HCT116 (cell line): ENCODE data around the gene PZP. TPM values are rescaled to one million over a fixed set of nuclear protein-coding genes. Genes with fewer than 3 reads are reported as not detected.

ENCODE experiments used
- ATAC-seq: fragments of 200-7000 bp; cut with Tn5 transposase; 2 replicates; pipeline ENCODE4 v1.9.1; 2020; ENCODE audit warnings: mild to moderate bottlenecking, moderate library complexity
- BruUV-seq: library from RNA; stranded (reverse); fragments of 400-500 nt; replicated peaks from 2 replicates; lab custom pipeline; 2021; lab: Mats Ljungman, UMichigan
- CTCF ChIA-PET: fragments of 300-600 bp; sonication (Branson Sonifier 250); formaldehyde crosslinking; loops from one replicate; lab custom pipeline; 2021; ENCODE audit warnings: antibody characterized with exemption; lab: Charles Lee
- POLR2A ChIA-PET: fragments of 300-600, 350-600 bp; sonication (Branson Sonifier 250); formaldehyde crosslinking; loops from one replicate; lab custom pipeline; 2021; ENCODE audit warnings: antibody characterized with exemption; lab: Charles Lee
- RAD21 ChIA-PET, 2 experiments: fragments of 300-600 bp; sonication (Branson Sonifier 250); formaldehyde crosslinking; loops; one replicate each; lab custom pipeline; 2023; ENCODE audit warnings: low total read pairs in 2 of 2; ENCODE audit not compliant: uncharacterized antibody in 2 of 2, unreplicated experiment in 2 of 2, low non-redundant PET in 1 of 2; lab: Charles Lee
- DNase-seq: peaks from one replicate; pipeline ENCODE4 v3.0.0-alpha.2; 2010; ENCODE audit warnings: low read depth, low spot score
- H2AFZ ChIP-seq: fragments of 200-600 bp; shearing (Covaris generic), sonication (generic); 2 replicates; pipeline ENCODE4 v1.6.1; 2017; ENCODE audit warnings: low read depth, mixed run types, mixed read lengths, antibody characterized with exemption, low read length; ENCODE audit not compliant: poor library complexity, severe bottlenecking
- H3K27ac ChIP-seq: 2 replicates; pipeline ENCODE4 v1.5.1; 2012; ENCODE audit warnings: low read depth, low read length
- H3K27me3 ChIP-seq: fragments of 200-600 bp; sonication (generic); 2 replicates; pipeline ENCODE4 v1.6.1; 2016; ENCODE audit warnings: mixed run types, low read length, mixed read lengths; ENCODE audit not compliant: insufficient read depth
- H3K36me3 ChIP-seq, 2 experiments: fragments of 200-500 bp in 1 of 2; fragments of 200-600 bp in 1 of 2; sonication (Bioruptor generic) in 1 of 2; sonication (generic) in 1 of 2; 2 replicates each; pipeline versions ENCODE4 v1.5.1 to v1.6.1; 2014 to 2016; ENCODE audit warnings: low read length in 2 of 2, inconsistent platforms in 1 of 2, mixed read lengths in 1 of 2, mixed run types in 1 of 2; ENCODE audit not compliant: insufficient read depth in 2 of 2, control insufficient read depth in 1 of 2
- H3K4me1 ChIP-seq, 2 experiments: fragments of 200-600 bp in 1 of 2; sonication (generic) in 1 of 2; 2 replicates each; pipeline versions ENCODE4 v1.5.1 to v1.6.1; 2012 to 2017; ENCODE audit warnings: low read length in 2 of 2, inconsistent platforms in 1 of 2, mild to moderate bottlenecking in 1 of 2, mixed read lengths in 1 of 2, mixed run types in 1 of 2, moderate library complexity in 1 of 2; ENCODE audit not compliant: insufficient read depth in 2 of 2, control insufficient read depth in 1 of 2
- H3K4me2 ChIP-seq: fragments of 200-600 bp; sonication (generic); 2 replicates; pipeline ENCODE4 v1.6.1; 2017; ENCODE audit warnings: mixed run types, low read length, mixed read lengths
- H3K4me3 ChIP-seq, 2 experiments: fragments of 200-600 bp in 1 of 2; sonication (generic) in 1 of 2; replicated peaks in 1 of 2; 2 replicates each; pipeline ENCODE4 v1.5.1; 2011 to 2016; ENCODE audit warnings: low read length in 2 of 2, control low read depth in 1 of 2, low read depth in 1 of 2, mild to moderate bottlenecking in 1 of 2, mixed read lengths in 1 of 2, mixed run types in 1 of 2
- H3K79me2 ChIP-seq: fragments of 200-600 bp; sonication (generic); 2 replicates; pipeline ENCODE4 v1.6.1; 2017; ENCODE audit warnings: mild to moderate bottlenecking, mixed run types, low read length, moderate library complexity, mixed read lengths; ENCODE audit not compliant: insufficient read depth
- H3K9ac ChIP-seq: fragments of 200-600 bp; sonication (generic); 2 replicates; pipeline ENCODE4 v1.6.1; 2016; ENCODE audit warnings: low read length, mixed read lengths
- H3K9me2 ChIP-seq: fragments of 200-600 bp; sonication (generic), shearing (Covaris generic); 2 replicates; pipeline ENCODE4 v1.6.1; 2017; ENCODE audit warnings: mixed run types, mild to moderate bottlenecking, moderate library complexity; ENCODE audit not compliant: insufficient read depth
- H3K9me3 ChIP-seq, 2 experiments: fragments of 200-500 bp in 1 of 2; fragments of 200-600 bp in 1 of 2; sonication (Bioruptor generic) in 1 of 2; sonication (generic) in 1 of 2; 2 replicates each; pipeline ENCODE4 v1.6.1; 2014 to 2017; ENCODE audit warnings: low read length in 2 of 2, mixed read lengths in 2 of 2, inconsistent platforms in 1 of 2, low read depth in 1 of 2, mild to moderate bottlenecking in 1 of 2, mixed run types in 1 of 2, moderate library complexity in 1 of 2; ENCODE audit not compliant: control insufficient read depth in 1 of 2, insufficient read depth in 1 of 2
- H4K20me1 ChIP-seq: fragments of 200-600 bp; sonication (generic), shearing (Covaris generic); 2 replicates; pipeline ENCODE4 v1.6.1; 2017; ENCODE audit warnings: mixed run types, mild to moderate bottlenecking, moderate library complexity; ENCODE audit not compliant: insufficient read depth
- ATF3 ChIP-seq: IDR thresholded peaks from 2 replicates; pipeline ENCODE4 v1.6.1; 2012
- CBX3 ChIP-seq: IDR thresholded peaks from 2 replicates; pipeline ENCODE4 v1.6.1; 2012; ENCODE audit warnings: low read depth
- CTCF ChIP-seq, 3 experiments: fragments of 200-600 bp in 1 of 3; sonication (generic) in 1 of 3; IDR thresholded peaks in 2 of 3; conservative IDR thresholded peaks in 1 of 3; 2 replicates each; pipeline ENCODE4 v1.5.1; 2012 to 2017; ENCODE audit warnings: low read depth in 2 of 3, low read length in 2 of 3, antibody characterized with exemption in 1 of 3, borderline replicate concordance in 1 of 3, control low read depth in 1 of 3, mild to moderate bottlenecking in 1 of 3, mixed read lengths in 1 of 3, mixed run types in 1 of 3, moderate library complexity in 1 of 3; ENCODE audit not compliant: insufficient read depth in 1 of 3
- EGR1 ChIP-seq: IDR thresholded peaks from 2 replicates; pipeline ENCODE4 v1.6.1; 2012; ENCODE audit warnings: low read depth
- EZH2phosphoT487 ChIP-seq: fragments of 200-600 bp; IDR thresholded peaks from 2 replicates; pipeline ENCODE4 v1.6.1; 2018; ENCODE audit warnings: antibody characterized with exemption, borderline replicate concordance
- JUND ChIP-seq: IDR thresholded peaks from 2 replicates; pipeline ENCODE4 v1.6.1; 2012
- MAX ChIP-seq: IDR thresholded peaks from 2 replicates; pipeline ENCODE4 v1.6.1; 2012
- POLR2A ChIP-seq: IDR thresholded peaks from 2 replicates; pipeline ENCODE4 v1.7.0; 2011; ENCODE audit warnings: borderline replicate concordance; ENCODE audit not compliant: insufficient read depth, insufficient read length; ENCODE audit errors: extremely low read depth
- POLR2AphosphoS5 ChIP-seq: IDR thresholded peaks from 2 replicates; pipeline ENCODE4 v1.6.1; 2011; ENCODE audit warnings: mild to moderate bottlenecking, low read depth, low read length, moderate library complexity
- SIN3A ChIP-seq: IDR thresholded peaks from 2 replicates; pipeline ENCODE4 v1.6.1; 2012; ENCODE audit warnings: low read depth
- SP1 ChIP-seq: IDR thresholded peaks from 2 replicates; pipeline ENCODE4 v1.6.1; 2012; ENCODE audit warnings: low read depth
- ZNF274 ChIP-seq: fragments of 200-500 bp; sonication (Bioruptor generic); IDR thresholded peaks from 2 replicates; pipeline ENCODE4 v1.6.1; 2014; ENCODE audit warnings: mild to moderate bottlenecking, low read depth, low read length, inconsistent platforms
- intact Hi-C: fragments of 100-400 bp; cut with micrococcal nuclease; formaldehyde crosslinking; loops from 2 replicates; pipeline ENCODE4 v1.10.0; 2022
- total RNA-seq: library from RNA; stranded (reverse); gene quantifications from one replicate; pipeline ENCODE4 v1.2.1, GENCODE V29; 2021; ENCODE audit not compliant: unreplicated experiment

The PZP gene
- total RNA-seq, 1 experiment from 2014 or later = not detected

- no TSS peak for BruUV-seq
- H3K4me3 ChIP-seq = no peak overlapping the region
- no peaks in the 10 kb centered on the region for H3K36me3 ChIP-seq
- H3K79me2 ChIP-seq = no peaks in the 10 kb centered on the region
- no peak overlapping the region for H3K4me2 ChIP-seq
- no peaks in the 10 kb centered on the region for H3K9me3 ChIP-seq
- ChIA-PET CTCF (no interaction called here), RAD21 (no interaction called here), POLR2A (no interaction called here)
- H3K27me3 ChIP-seq = 0 out of 2 replicates have a peak, but pooled peaks cover 6% of the 10 kb centered on the region
- H3K9me2 ChIP-seq = no peaks in the 10 kb centered on the region
- no peaks in the 10 kb centered on the region for H4K20me1 ChIP-seq
- no peak overlapping the region for H3K27ac ChIP-seq
- no peak overlapping the region for H3K9ac ChIP-seq
- H2AFZ ChIP-seq = no peak overlapping the region
- intact Hi-C loops = no loop called here
- DNase-seq = no peak
- H3K4me1 ChIP-seq = no peaks in the 10 kb centered on the region
- no peak for ATAC-seq
- TF ChIP-seq CTCF (IDR thresholded peaks at IDR 0.05 in 2 of 3, conservative IDR thresholded peaks at IDR 0.05 in 1 of 3; ENCODE audit: borderline replicate concordance in 1 of 3, insufficient read depth in 1 of 3, low read depth in 2 of 3, low read length in 2 of 3) (no peak), MAX (no peak), EGR1 (no peak), SP1 (no peak), CBX3 (no peak), SIN3A (no peak), POLR2AphosphoS5 (no peak), ATF3 (no peak), EZH2phosphoT487 (no peak), JUND (no peak), ZNF274 (no peak), POLR2A (no peak)
Measured at GRCh38 chr12:9130244-9130643, 78.0 kb downstream of the PZP start.
